Cortex of kidney (tissue), 1 donor: ENCODE measurements around the gene PHKB.
"Not testable (repeated sequence)": the region's sequence is repeated elsewhere in the genome, so short reads cannot be mapped to it uniquely, and the experiment has no call there.

ENCODE experiments used
- DNase-seq: peaks from one replicate; lab custom pipeline; 2025; lab: John Stamatoyannopoulos, UW

The PHKB gene

GRCh38 chr16:47470211-47470610, 9.1 kb downstream of the PHKB start:
- no peak for DNase-seq

- no peak for DNase-seq
Measured at GRCh38 chr16:47470810-47471209, 9.7 kb downstream of the PHKB start.

- not testable (repeated sequence) for DNase-seq
Measured at GRCh38 chr16:47473004-47473403, 11.9 kb downstream of the PHKB start.

GRCh38 chr16:47473792-47474191, 12.7 kb downstream of the PHKB start:
- DNase-seq, result no peak

- DNase-seq, result no peak
Measured at GRCh38 chr16:47475786-47476185, 14.7 kb downstream of the PHKB start.

- no peak for DNase-seq
Measured at GRCh38 chr16:47476654-47477345, 15.7 kb downstream of the PHKB start.

GRCh38 chr16:47477679-47478078, 16.5 kb downstream of the PHKB start:
- no peak for DNase-seq

- no peak for DNase-seq
Measured at GRCh38 chr16:47480410-47480809, 19.3 kb downstream of the PHKB start.

GRCh38 chr16:47481698-47482374, 20.7 kb downstream of the PHKB start:
- no peak for DNase-seq

GRCh38 chr16:47483616-47484015, 22.5 kb downstream of the PHKB start:
- no peak for DNase-seq

GRCh38 chr16:47486856-47487255, 25.7 kb downstream of the PHKB start:
- DNase-seq, result no peak

- no peak for DNase-seq
Measured at GRCh38 chr16:47488051-47488450, 26.9 kb downstream of the PHKB start.

GRCh38 chr16:47490471-47490870, 29.3 kb downstream of the PHKB start:
- DNase-seq, result no peak

GRCh38 chr16:47492036-47492427, 30.9 kb downstream of the PHKB start:
- DNase-seq, result no peak

GRCh38 chr16:47492428-47493377, 31.6 kb downstream of the PHKB start:
- no peak for DNase-seq

- no peak for DNase-seq
Measured at GRCh38 chr16:47493381-47494337, 32.5 kb downstream of the PHKB start.

GRCh38 chr16:47499080-47499699, 38.1 kb downstream of the PHKB start:
- DNase-seq, result no peak

GRCh38 chr16:47499700-47500264, 38.7 kb downstream of the PHKB start:
- DNase-seq, result no peak

GRCh38 chr16:47503936-47504335, 42.8 kb downstream of the PHKB start:
- no peak for DNase-seq

- no peak for DNase-seq
Measured at GRCh38 chr16:47504599-47504998, 43.5 kb downstream of the PHKB start.

GRCh38 chr16:47506800-47507199, 45.7 kb downstream of the PHKB start:
- DNase-seq, result no peak
